Panc1 (cell line): ENCODE measurements around the gene ADAMTS18.

Experiments used
- POLR2AphosphoS5 ChIP-seq: IDR thresholded peaks from 2 replicates; pipeline ENCODE4 v1.6.1; 2012; ENCODE audit warnings: mild to moderate bottlenecking, low read depth, low read length, moderate library complexity
- REST ChIP-seq, 2 experiments: IDR thresholded peaks; 2 replicates each; pipeline ENCODE4 v1.6.1; 2011 to 2012; ENCODE audit warnings: low read depth in 2 of 2, control low read depth in 1 of 2, low read length in 1 of 2, mild to moderate bottlenecking in 1 of 2, moderate library complexity in 1 of 2; ENCODE audit not compliant: insufficient read depth in 1 of 2
- SIN3A ChIP-seq: IDR thresholded peaks from 2 replicates; pipeline ENCODE4 v1.6.1; 2012; ENCODE audit warnings: low read depth, mild to moderate bottlenecking, low read length, moderate library complexity, borderline replicate concordance; ENCODE audit not compliant: insufficient read depth
- TF ChIP-seq, protein P1 (sequence below): fragments of 450-650 bp; IDR thresholded peaks from 2 replicates; pipeline ENCODE4 v1.5.1; 2017; ENCODE audit warnings: mild to moderate bottlenecking

DNA sequence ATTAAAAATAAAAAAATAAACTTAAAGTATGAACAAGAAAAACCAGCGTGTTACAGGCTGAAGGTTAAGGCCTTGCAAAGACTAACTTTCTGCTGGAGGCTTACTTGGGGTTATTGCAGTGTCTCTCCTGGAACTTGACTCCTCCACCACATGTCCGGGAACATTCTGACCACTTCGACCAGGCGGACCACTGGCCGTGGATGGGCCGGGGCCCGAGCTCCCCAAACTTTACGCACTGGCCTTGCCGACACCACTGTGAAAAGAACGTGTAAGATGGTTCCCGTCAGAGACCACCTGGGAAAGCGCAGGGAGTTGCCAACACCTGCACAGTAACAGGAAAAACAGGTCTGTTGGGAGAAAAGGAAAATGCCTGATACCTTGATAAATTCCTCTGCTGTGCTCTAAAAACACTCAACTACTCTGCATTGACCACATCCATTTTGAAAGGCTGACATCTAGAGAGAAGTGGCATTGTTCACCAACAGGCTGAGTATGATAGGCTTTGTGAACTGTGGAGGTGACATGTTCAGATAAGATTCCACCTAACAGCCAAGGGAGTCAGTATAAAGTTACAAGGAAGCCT, 99.1 kb downstream of the ADAMTS18 start:
- TF ChIP-seq, protein P1, sequence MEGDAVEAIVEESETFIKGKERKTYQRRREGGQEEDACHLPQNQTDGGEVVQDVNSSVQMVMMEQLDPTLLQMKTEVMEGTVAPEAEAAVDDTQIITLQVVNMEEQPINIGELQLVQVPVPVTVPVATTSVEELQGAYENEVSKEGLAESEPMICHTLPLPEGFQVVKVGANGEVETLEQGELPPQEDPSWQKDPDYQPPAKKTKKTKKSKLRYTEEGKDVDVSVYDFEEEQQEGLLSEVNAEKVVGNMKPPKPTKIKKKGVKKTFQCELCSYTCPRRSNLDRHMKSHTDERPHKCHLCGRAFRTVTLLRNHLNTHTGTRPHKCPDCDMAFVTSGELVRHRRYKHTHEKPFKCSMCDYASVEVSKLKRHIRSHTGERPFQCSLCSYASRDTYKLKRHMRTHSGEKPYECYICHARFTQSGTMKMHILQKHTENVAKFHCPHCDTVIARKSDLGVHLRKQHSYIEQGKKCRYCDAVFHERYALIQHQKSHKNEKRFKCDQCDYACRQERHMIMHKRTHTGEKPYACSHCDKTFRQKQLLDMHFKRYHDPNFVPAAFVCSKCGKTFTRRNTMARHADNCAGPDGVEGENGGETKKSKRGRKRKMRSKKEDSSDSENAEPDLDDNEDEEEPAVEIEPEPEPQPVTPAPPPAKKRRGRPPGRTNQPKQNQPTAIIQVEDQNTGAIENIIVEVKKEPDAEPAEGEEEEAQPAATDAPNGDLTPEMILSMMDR, result no peak
- TF ChIP-seq REST (IDR thresholded peaks at IDR 0.05; ENCODE audit: insufficient read depth in 1 of 2, low read depth in 2 of 2, low read length in 1 of 2), result no peak
- TF ChIP-seq POLR2AphosphoS5, result no peak
- no peak for TF ChIP-seq SIN3A
